GM12878 (cell line): Measurements from ENCODE around the gene APLP2. TPM values are rescaled to one million over a fixed set of nuclear protein-coding genes. Genes with fewer than 3 reads are reported as not detected.

Source experiments
- ATAC-seq: fragments of 200-7000 bp; cut with Tn5 transposase; 3 replicates; pipeline ENCODE4 v1.9.1; 2020; ENCODE audit warnings: mild to moderate bottlenecking, moderate library complexity
- BruUV-seq: library from RNA; stranded (reverse); fragments of 400-500 nt; replicated peaks from 2 replicates; lab custom pipeline; 2021; lab: Mats Ljungman, UMichigan
- CTCF ChIA-PET: fragments of 300-600 bp; sonication (Branson Sonifier 250); formaldehyde crosslinking; extraction: SDS; loops from one replicate; lab custom pipeline; 2021; ENCODE audit warnings: inconsistent platforms; lab: Yijun Ruan, JAX
- POLR2A ChIA-PET: fragments of 350-600 bp; formaldehyde crosslinking; extraction: SDS; loops from one replicate; lab custom pipeline; 2021; ENCODE audit warnings: inconsistent platforms; lab: Charles Lee
- RAD21 ChIA-PET: fragments of 300-600 bp; sonication (Branson Sonifier 250); formaldehyde crosslinking; loops from one replicate; lab custom pipeline; 2023; ENCODE audit warnings: antibody characterized with exemption; ENCODE audit not compliant: unreplicated experiment; lab: Charles Lee
- SMC1A ChIA-PET: fragments of 300-600 bp; sonication (Branson Sonifier 250); formaldehyde crosslinking; loops from one replicate; lab custom pipeline; 2023; ENCODE audit not compliant: unreplicated experiment, uncharacterized antibody; lab: Charles Lee
- DNase-seq: peaks from one replicate; pipeline ENCODE4 v3.0.0-alpha.2; 2011; ENCODE audit warnings: low read depth, low spot score
- FAIRE-seq: peaks from 3 replicates; lab custom pipeline; 2011; peaks lifted over from hg19 to GRCh38; lab: Jason Lieb, UNC
- H2AFZ ChIP-seq: 2 replicates; pipeline ENCODE4 v1.6.0; 2011; ENCODE audit warnings: low read depth, low read length, control low read depth; ENCODE audit not compliant: control insufficient read depth
- H3K27ac ChIP-seq: 2 replicates; pipeline ENCODE4 v1.5.1; 2011; ENCODE audit warnings: control low read depth; ENCODE audit not compliant: control insufficient read depth, insufficient read depth
- H3K27me3 ChIP-seq, 2 experiments: replicated peaks in 1 of 2; 2 replicates each; pipeline versions ENCODE4 v1.6.0 to v1.6.1; 2011; ENCODE audit warnings: low read length in 1 of 2; ENCODE audit not compliant: control insufficient read depth in 2 of 2, insufficient read depth in 2 of 2
- H3K36me3 ChIP-seq, 2 experiments: 2 replicates each; pipeline ENCODE4 v1.5.1; 2011; ENCODE audit warnings: low read length in 1 of 2; ENCODE audit not compliant: control insufficient read depth in 2 of 2, insufficient read depth in 2 of 2
- H3K4me1 ChIP-seq: 2 replicates; pipeline ENCODE4 v1.6.1; 2011; ENCODE audit warnings: mild to moderate bottlenecking, low read length, moderate library complexity, mixed read lengths; ENCODE audit not compliant: control insufficient read depth, insufficient read depth
- H3K4me2 ChIP-seq: 2 replicates; pipeline ENCODE4 v1.6.0; 2011; ENCODE audit warnings: control low read depth; ENCODE audit not compliant: control insufficient read depth, insufficient read depth
- H3K4me3 ChIP-seq: fragments of 200-600 bp; sonication (generic); 2 replicates; pipeline ENCODE4 v1.5.1; 2016
- H3K79me2 ChIP-seq: 2 replicates; pipeline ENCODE4 v1.6.0; 2011; ENCODE audit warnings: low read length; ENCODE audit not compliant: control insufficient read depth, insufficient read depth
- H3K9ac ChIP-seq: 2 replicates; pipeline ENCODE4 v1.8.0; 2011; ENCODE audit warnings: low read length, control low read depth, mixed read lengths; ENCODE audit not compliant: control insufficient read depth, insufficient read depth
- H3K9me3 ChIP-seq: replicated peaks from 3 replicates; pipeline ENCODE4 v1.5.1; 2011; ENCODE audit warnings: mild to moderate bottlenecking, low read length; ENCODE audit not compliant: control insufficient read depth, insufficient read depth
- H4K20me1 ChIP-seq: 2 replicates; pipeline ENCODE4 v1.6.0; 2011; ENCODE audit not compliant: control insufficient read depth, insufficient read depth
- CHD1 ChIP-seq: IDR thresholded peaks from 2 replicates; pipeline ENCODE4 v1.6.1; 2012; ENCODE audit warnings: low read depth, low read length, improper control_type of control experiment
- E2F4 ChIP-seq: IDR thresholded peaks from 2 replicates; pipeline ENCODE4 v1.6.1; 2012; ENCODE audit warnings: low read depth, low read length, improper control_type of control experiment
- HSF1 ChIP-seq: fragments of 150-350 bp; IDR thresholded peaks from 2 replicates; pipeline ENCODE4 v1.6.1; 2014; ENCODE audit warnings: mild to moderate bottlenecking, low read depth, low read length
- NFIC ChIP-seq: IDR thresholded peaks from 2 replicates; pipeline ENCODE4 v1.6.1; 2012; ENCODE audit warnings: low read depth, mild to moderate bottlenecking, inconsistent platforms, low read length, moderate library complexity
- RELB ChIP-seq: fragments of 450-650 bp; IDR thresholded peaks from 2 replicates; pipeline ENCODE4 v1.6.1; 2017; ENCODE audit warnings: low read depth, mild to moderate bottlenecking, moderate library complexity
- REST ChIP-seq: IDR thresholded peaks from 2 replicates; pipeline ENCODE4 v1.6.1; 2012; ENCODE audit warnings: mild to moderate bottlenecking, low read depth, low read length
- SKIL ChIP-seq: fragments of 450-650 bp; IDR thresholded peaks from 2 replicates; pipeline ENCODE4 v1.6.1; 2017; ENCODE audit warnings: mild to moderate bottlenecking, low read depth, inconsistent platforms; ENCODE audit not compliant: poor library complexity, severe bottlenecking
- STAT3 ChIP-seq: IDR thresholded peaks from 2 replicates; pipeline ENCODE4 v1.6.1; 2011; ENCODE audit warnings: low read depth, low read length, improper control_type of control experiment
- YBX1 ChIP-seq: fragments of 450-650 bp; IDR thresholded peaks from 2 replicates; pipeline ENCODE4 v1.6.1; 2016; ENCODE audit warnings: antibody characterized with exemption
- ZBED1 ChIP-seq: IDR thresholded peaks from 2 replicates; pipeline ENCODE4 v1.6.1; 2016; ENCODE audit warnings: borderline replicate concordance
- WGBS: methylation state at CpG from one replicate; pipeline ENCODE4 v1.1.6; 2016; ENCODE audit warnings: low lambda C conversion rate; ENCODE audit not compliant: insufficient replicate concordance, insufficient coverage; ENCODE audit errors: missing lambda C conversion rate; 5-methylcytosine and 5-hydroxymethylcytosine counted together
- in situ Hi-C: fragments of 300-500 bp; cut with MboI; formaldehyde crosslinking; loops from 9 replicates; pipeline ENCODE4 v1.14.3; 2018; ENCODE audit warnings: mixed read lengths
- intact Hi-C: fragments of 100-400 bp; cut with micrococcal nuclease; formaldehyde crosslinking; loops from one replicate; pipeline ENCODE4 v1.14.2; 2022; ENCODE audit not compliant: unreplicated experiment
- polyA plus RNA-seq, 11 experiments: library from polyadenylated mRNA; depleted of rRNA in 4 of 11; unstranded in 6 of 11; stranded (reverse) in 5 of 11; fragments of >200 nt; fragmentation: Nextera tagmentation in 4 of 11; fragmentation: Illumina TruSeq in 1 of 11; extraction: Ambion mirVana in 4 of 11; extraction: Trizol in 1 of 11; gene quantifications; 1 replicate in 1 of 11; 2 replicates in 10 of 11; pipeline versions ENCODE4 v1.2.1 to v1.2.3, GENCODE V29; 2011 to 2016; ENCODE audit warnings: inconsistent platforms in 2 of 11, missing spikeins in 2 of 11, low read depth in 1 of 11
- total RNA-seq, 4 experiments: library from RNA; depleted of rRNA in 3 of 4; stranded (reverse); fragments of >200 nt in 3 of 4; fragmentation: Illumina TruSeq in 1 of 4; extraction: Trizol in 1 of 4; gene quantifications; 2 replicates each; pipeline versions ENCODE4 v1.2.1 to v1.2.3, GENCODE V29; 2013 to 2021

APLP2 gene
- total and polyA plus RNA-seq, 10 of the 15 experiments (the other 5 are each of a cell fraction or from before 2014, with no cell fraction given): 2.3 to 38.8 (median 21.3) TPM

DNA sequence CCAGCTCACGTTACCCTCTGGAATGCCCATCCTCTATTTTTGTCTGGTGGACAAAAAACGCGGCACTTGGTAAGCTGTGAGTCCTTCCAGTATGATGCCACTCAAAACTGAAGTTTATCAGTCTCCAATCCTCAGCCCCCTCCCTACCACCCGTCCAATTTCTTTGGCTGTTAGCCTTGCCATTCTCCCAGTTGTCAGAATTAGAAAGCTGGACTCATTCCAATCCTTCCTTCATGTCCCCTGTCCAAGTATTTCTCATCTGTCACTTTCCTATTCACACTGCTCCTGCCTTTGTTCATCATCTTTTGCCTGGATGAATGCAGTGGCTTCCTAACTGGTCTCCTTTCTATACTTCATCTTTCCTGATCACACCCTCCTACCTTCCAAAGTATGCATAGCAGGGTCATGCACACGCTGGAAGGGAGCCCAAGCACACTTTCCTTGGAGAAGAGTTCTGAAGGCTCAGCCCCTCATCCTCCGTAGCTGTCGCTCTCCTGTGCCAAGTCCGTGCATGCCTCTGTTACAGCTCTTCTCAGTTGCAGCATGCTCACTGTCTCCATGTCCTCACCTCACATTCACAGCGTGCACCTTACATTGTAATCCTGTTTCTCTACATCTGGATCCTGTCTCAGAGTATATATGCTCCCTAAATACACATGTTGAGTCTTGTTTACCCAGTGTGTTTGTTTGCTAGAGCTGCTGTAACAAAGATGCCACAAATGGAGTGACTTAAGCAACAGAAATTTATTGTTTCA is 19.4 kb downstream of the APLP2 start (continued):
- no peak for TF ChIP-seq RELB
- TF ChIP-seq NFIC: no peak
- no peak for TF ChIP-seq STAT3
- TF ChIP-seq E2F4: no peak
- TF ChIP-seq HSF1: no peak
- no peak for TF ChIP-seq YBX1

DNA sequence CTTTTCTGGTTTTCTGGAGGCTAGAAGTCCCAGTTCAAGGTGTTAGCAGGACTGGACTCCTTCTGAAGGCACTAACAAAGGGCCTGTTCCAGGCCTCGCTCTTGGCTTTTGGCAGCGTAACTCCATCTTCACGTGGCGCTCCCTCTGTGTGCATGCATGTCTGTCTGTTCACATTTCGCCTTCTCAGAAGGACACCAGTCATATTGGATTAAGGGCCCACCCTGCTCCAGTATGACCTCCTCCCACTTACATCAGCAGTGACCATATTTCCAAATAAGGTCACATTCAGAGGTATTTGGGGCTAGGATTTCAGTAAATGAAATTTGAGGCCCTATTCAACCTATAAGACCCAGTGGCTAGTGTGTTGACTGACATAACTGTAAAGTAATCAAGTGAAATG is 20.0 kb downstream of the APLP2 start:
- RAD21 ChIA-PET: interaction anchor here (0.7 kb wide), 1 partner anchor 40 kb away, joined by 3 read pairs; no protein-coding TSS in a partner anchor
- H2AFZ ChIP-seq: no peak overlapping the region
- intact Hi-C loops (no loop called here), in situ Hi-C loops (no loop called here)
- WGBS: 71% methylated on average over 5 of the region's 5 CpGs
- BruUV-seq: no TSS peak
- no peak for FAIRE-seq
- no peak overlapping the region for H3K4me3 ChIP-seq
- no peak for ATAC-seq
- CTCF ChIA-PET: no interaction called here
- POLR2A ChIA-PET: interaction anchor here (0.6 kb wide), 1 partner anchor 88 kb away, joined by 3 read pairs; no protein-coding TSS in a partner anchor
- H3K4me2 ChIP-seq: no peak overlapping the region
- no peaks in the 10 kb centered on the region for H3K4me1 ChIP-seq
- no peaks in the 10 kb centered on the region for H3K27me3 ChIP-seq
- no peaks in the 10 kb centered on the region for H4K20me1 ChIP-seq
- SMC1A ChIA-PET: interaction anchor here (0.7 kb wide), 1 partner anchor 37 kb away, joined by 3 read pairs; no protein-coding TSS in a partner anchor
- H3K79me2 ChIP-seq: no peaks in the 10 kb centered on the region
- no peak overlapping the region for H3K27ac ChIP-seq
- H3K9ac ChIP-seq: no peak overlapping the region
- H3K9me3 ChIP-seq: no peaks in the 10 kb centered on the region
- DNase-seq: no peak
- H3K36me3 ChIP-seq: no peaks in the 10 kb centered on the region
- TF ChIP-seq SKIL (no peak), REST (no peak), ZBED1 (no peak), CHD1 (no peak)
